Astrocyte (in vitro differentiated cells and primary cell): ENCODE measurements around the gene INCA1.

Experiments used
- EZH2 ChIP-seq: IDR thresholded peaks from 2 replicates; pipeline ENCODE4 v1.6.1; 2012; ENCODE audit warnings: mild to moderate bottlenecking, low read length, inconsistent platforms; ENCODE audit not compliant: insufficient read depth
- TF ChIP-seq, protein P1 (sequence below): IDR thresholded peaks from 2 replicates; pipeline ENCODE4 v1.5.1; 2011; ENCODE audit warnings: low read depth, mild to moderate bottlenecking, inconsistent platforms, low read length, moderate library complexity; ENCODE audit not compliant: insufficient read depth

DNA sequence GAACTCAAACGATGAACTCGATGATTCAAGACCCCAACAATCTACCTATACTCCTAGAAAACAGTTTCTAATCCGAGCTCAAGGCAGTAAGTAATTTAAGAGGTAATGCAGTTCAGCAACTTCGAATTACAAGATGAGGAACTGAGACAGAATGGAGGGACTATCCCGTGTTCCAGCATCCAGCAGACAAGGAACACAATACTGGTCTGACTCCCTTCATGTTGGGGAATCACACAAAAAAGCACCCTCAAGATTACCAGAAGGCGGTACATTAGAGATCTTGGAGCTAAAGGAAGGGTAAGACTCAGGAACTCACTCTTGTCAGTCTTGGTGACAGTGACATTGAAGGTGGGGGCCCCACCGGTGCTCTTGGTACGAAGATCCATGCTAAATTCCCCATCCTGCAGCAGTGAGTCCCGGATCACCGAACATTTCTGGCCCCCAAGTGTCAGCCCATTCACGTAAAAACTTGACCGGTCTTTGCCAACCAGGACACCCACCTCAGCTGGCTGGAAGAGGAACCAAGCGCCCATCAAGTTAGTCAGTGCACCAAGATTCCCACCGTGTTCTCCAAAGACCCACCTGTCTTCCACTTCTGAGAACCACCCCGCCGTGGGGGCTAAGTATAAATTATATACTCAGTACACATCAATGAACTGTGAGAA, 50.9 kb downstream of the INCA1 start:
- TF ChIP-seq, protein P1, sequence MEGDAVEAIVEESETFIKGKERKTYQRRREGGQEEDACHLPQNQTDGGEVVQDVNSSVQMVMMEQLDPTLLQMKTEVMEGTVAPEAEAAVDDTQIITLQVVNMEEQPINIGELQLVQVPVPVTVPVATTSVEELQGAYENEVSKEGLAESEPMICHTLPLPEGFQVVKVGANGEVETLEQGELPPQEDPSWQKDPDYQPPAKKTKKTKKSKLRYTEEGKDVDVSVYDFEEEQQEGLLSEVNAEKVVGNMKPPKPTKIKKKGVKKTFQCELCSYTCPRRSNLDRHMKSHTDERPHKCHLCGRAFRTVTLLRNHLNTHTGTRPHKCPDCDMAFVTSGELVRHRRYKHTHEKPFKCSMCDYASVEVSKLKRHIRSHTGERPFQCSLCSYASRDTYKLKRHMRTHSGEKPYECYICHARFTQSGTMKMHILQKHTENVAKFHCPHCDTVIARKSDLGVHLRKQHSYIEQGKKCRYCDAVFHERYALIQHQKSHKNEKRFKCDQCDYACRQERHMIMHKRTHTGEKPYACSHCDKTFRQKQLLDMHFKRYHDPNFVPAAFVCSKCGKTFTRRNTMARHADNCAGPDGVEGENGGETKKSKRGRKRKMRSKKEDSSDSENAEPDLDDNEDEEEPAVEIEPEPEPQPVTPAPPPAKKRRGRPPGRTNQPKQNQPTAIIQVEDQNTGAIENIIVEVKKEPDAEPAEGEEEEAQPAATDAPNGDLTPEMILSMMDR = no peak
- no peak for TF ChIP-seq EZH2
